PC-3 (cell line): ENCODE data around the gene CD164L2.

Experiments used
- CTCF ChIP-seq: fragments of 300-600 bp; sonication (generic); conservative IDR thresholded peaks from 2 replicates; pipeline ENCODE4 v1.5.1; 2017; ENCODE audit warnings: antibody characterized with exemption, low read depth, mild to moderate bottlenecking, low read length
- EZH2 ChIP-seq: fragments of 300-600 bp; sonication (generic); IDR thresholded peaks from one replicate; pipeline ENCODE4 v1.6.1; 2017; ENCODE audit warnings: antibody characterized with exemption, mild to moderate bottlenecking, low read length; ENCODE audit not compliant: unreplicated experiment

GRCh38 chr1:27412502-27412901 is 29.4 kb upstream of the CD164L2 start:
- TF ChIP-seq CTCF (no peak), EZH2 (no peak)
